Central memory CD4-positive, alpha-beta T cell (primary cell): Measurements from ENCODE around the gene TMEM38B.
"Not testable (repeated sequence)": the region's sequence is repeated elsewhere in the genome, so short reads cannot be mapped to it uniquely, and the experiment has no call there.

ENCODE experiments used
- DNase-seq: peaks from one replicate; pipeline ENCODE4 v3.0.0; 2022

The TMEM38B gene

DNA sequence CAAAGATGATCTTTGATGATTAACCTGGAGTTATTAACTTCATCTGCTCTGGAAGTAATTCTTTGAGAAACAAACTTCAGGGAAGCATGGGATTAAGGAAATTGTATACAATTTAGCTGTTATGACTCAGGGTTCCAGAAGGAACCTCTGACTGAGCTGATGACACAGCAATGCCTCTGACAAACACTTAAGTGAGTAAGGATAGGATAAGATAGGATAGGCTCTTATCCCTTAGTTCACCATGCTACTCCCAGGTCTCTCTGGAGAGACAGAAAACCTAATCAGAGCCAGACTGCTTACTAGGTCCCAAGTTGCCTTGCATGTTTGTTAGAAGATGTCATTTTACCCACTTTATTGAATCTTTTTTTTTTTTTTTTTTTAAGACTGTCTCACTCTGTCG, 12.6 kb upstream of the TMEM38B start:
- no peak for DNase-seq

DNA sequence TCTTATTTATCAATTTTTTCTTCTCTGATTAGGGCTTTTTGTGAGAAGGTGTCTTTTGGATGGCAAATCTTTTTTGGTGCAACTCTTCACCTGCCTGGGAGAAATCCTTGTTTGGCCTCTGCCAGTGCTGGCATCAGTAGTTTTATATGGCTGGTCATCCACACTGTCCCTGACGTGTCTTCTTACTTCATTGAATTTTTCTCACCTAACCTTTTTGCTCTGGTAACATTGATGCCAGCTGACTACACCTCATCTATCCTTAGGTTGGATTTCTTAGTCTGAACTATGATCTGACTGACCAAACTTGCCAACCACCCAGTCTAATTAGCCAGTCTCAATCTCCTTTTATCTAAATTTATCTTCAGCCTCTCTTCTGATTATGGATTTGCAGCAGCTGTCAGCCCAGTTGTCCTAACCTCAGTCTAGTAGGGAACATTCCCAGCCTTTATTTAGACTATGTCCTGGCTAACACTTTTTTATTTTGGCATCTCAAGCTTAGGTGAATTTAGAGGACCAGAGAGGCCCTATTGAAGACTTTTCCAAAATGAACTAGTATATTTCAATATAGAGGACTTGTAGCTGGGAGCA, 10.6 kb upstream of the TMEM38B start:
- DNase-seq: no peak

DNA sequence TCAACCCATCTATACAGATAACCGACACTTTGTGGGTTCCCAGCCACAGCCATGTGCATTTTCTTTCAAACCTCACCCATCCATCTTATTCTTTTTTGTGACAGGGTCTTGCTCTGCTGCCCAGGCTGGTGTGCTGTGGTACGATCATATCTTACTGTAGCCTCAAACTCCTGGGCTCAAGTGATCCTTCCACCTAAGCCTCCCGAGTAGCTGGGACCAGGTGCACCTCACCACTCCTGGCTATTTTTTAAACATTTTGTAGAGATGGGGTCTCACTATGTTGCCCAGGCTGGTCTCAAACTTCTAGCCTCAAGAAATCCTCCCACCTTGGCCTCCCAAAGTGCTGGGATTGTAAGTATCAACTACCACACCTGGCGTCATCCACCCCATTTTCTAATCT, 7.4 kb upstream of the TMEM38B start:
- DNase-seq: no peak

DNA sequence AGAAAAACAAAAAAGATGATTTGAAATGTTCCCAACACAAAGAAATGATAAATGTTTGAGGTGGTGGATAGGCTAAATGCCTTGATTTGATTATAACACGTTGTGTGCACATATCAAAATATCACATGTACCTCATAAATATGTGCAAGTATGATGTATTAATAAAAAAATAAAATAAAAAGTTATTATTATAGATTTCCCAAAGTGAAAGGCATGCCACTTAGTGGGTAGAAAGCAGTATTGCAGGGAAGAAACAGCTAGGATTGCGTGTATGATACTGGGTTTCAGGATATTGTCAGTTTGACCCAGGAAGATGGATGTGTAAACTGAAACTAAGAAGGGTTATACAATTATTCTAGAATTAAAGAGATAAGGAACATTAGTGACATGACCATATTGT, 3.6 kb upstream of the TMEM38B start:
- no peak for DNase-seq

DNA sequence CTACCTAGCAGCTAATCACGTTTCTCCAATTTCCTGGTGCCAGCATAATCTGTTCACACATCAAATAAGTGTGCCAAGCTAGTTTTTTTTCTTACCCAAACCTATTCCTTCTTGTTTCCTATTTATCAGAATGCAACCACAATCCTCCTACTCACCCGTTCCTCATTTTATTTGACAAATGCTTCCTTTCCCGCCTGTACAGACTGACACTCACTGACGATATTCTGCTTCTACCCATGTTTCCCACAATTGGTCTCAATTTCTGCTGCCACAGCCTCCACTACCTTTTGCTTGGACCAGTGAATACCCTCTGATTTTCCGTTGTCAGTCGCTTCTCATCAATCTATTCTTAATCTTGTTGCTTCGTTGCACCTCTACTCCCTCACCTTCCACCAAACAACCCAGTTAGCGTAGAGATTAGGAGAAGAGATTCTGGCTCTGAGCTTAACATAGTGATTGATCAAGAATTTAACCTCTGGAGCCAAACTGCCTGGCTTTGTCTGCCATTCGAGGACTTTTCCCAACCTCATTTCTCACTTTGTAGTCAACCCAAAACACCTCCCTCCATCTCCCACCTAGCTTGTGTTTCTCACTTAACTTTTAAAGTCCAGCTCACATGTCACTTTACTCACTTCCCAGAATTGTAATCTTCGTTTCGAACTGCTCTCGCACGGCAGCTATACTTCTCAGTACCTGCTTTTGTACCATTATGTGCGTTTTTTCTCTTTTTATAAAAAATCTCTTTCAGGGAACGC, 729 bp upstream of the TMEM38B start:
- no peak for DNase-seq

DNA sequence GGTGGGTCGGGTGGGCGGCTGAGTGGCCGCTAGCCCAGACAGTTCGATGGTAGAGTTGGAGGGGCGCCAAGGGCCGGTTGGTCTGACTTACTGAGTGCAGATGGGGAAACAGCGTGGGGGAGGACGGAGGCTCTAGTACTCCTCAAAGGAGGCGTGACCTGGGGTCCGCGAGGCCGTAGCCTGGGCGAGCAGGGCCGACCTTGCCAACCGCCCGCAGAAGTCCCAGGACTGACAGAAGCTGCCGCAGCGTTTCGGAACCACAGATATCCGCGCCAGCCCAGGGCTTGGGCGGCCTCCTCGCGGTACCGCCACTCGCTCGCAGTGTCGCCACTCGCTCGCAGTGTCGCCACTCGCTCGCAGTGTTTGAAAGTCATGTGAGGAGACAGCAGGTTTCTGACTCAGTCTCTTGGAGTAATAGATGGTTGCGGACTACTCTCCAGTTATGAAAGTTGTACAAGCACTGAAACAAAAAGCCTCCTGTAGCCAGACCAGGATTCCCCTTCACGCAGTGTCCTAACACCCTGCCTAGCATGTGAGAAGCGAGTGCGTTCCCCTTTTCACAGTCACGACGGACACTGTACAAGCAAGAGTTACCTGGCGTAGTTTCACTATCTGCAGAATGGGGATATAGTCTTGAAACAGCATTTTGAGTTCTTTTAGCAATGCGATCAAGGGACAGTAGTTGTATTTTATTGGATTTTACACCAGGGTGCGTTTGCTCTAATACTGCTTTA, 674 bp downstream of the TMEM38B start:
- DNase-seq: peak; percentile 53

DNA sequence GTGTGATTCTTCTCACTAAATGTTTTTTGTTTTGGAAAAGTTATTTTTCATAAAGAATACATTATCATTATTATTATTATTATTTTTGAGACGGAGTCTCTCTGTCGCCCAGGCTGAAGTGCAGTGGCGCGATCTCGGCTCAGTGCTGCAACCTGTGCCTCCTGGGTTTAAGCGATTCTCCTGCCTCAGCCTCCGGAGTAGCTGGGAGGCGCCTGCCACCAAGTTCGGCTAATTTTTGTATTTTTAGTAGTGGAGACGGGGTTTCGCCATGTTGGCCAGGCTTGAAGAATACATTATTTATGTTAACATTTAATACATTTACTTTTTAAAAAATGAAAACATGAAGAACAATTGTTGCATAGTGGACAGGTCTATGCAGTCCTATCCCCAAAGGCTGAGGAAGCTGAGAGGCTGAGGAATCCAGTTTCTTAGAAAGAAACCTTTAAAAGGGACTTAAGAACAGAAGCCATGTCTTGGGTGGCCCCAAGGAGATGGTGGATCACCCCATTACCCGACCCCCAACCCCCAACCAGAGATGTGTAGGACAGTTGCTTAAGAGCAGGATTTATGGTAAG, 2.0 kb downstream of the TMEM38B start:
- DNase-seq: no peak

DNA sequence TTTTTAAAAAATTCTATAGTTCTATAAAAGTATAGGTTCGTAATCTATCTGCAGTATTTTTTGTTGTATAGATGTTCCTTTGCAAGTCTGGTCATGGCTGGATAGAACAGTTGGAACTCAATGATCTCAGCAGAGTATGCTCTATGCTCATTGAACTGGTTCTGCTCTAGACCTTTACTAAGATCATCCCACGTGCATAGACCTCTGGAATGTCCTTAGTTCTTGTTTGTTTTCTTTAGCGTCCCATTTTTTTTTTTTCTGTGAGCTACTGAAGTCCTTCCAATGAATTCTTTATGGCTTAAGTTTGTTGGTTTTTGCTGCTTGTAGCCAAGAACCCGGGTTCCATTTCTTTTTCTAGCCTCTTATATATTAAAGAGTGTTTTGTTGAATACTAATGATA, 3.5 kb downstream of the TMEM38B start:
- no peak for DNase-seq

DNA sequence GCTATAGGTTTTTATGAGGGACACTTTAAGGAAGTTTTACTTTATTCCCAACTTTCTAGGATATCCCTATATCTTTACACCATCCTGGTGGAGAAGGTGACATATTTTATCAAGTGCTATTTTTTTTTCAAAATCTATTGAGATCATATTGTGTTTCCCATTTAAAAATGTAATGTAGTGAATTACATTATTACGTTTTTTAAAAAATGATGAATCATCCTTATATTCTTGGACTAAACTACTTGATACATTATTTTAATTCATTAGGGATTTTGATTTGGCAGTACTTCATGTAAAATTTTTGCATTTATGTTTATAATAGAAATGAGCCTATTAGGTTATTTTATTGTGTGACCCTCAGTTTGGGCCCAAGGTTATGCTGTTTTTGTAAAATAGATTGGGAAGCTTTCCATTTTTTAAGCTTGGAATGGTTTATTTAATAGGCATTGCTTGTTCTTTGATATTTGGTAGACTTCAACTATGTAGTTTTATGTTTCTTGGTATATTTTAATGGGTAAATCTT, 4.1 kb downstream of the TMEM38B start:
- DNase-seq: no peak

DNA sequence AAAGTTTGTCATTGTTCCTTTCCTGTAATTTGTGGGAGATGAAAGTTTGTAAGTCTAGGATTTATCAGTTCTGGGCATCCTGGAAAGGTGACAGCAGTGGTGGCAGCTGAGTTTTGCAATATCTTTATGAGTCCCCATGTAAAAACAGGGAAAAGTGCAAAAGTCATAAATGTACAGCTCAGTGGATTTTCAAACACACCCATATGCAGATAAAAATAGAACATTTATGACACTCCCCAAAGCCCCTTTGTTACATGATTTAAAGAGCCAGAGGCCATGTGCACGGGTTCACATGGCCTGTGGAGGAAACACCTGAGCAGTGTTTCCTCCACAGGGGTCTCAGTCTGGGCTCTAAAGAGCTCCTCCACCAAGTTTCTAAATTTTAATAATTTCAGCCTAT, 6.3 kb downstream of the TMEM38B start:
- no peak for DNase-seq

DNA sequence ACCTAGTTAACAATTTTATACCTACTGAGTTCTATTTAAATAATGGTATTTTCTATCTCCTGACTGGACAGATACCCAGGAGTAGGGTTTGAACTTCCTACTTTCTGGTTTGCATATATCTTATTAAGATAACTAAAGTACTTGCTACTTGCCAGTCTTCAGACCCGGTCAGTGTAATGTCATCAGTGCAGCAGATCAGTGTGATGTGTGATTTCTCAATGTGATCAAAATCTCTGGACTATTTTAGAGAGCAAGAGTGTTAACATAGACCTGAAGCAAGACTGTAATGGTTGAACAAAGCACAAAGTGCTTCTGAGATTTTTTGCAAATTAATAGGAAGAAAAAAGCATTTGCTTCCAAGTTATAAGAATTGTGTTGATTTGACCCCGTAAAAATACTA, 6.8 kb downstream of the TMEM38B start:
- no peak for DNase-seq

DNA sequence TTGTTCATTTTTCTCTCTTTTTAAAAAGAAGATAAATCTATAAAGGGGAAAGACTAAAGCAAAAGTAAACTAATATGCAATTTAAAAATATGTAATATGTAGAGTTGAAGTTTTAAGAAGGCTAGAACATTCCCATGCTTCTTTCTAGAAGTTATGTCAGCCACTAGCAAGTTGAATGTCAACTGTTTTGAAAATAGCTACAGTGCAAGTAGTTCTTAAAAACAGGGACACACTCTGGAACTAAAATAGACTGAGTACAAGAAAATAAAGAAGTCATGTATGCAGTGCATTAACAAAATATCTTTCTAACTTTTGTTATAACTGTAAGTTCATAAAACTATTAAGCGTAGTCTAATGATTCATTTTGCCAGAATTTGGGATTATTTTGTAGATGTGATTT, 7.9 kb downstream of the TMEM38B start:
- DNase-seq: no peak

DNA sequence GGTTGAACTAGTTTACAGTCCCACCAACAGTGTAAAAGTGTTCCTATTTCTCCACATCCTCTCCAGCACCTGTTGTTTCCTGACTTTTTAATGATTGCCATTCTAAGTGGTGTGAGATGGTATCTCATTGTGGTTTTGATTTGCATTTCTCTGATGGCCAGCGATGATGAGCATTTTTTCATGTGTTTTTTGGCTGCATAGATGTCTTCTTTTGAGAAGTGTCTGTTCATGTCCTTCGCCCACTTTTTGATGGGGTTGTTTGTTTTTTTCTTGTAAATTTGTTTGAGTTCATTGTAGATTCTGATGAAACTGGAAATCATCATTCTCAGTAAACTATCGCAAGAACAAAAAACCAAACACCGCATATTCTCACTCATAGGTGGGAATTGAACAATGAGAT, 9.3 kb downstream of the TMEM38B start:
- DNase-seq: not testable (repeated sequence)

DNA sequence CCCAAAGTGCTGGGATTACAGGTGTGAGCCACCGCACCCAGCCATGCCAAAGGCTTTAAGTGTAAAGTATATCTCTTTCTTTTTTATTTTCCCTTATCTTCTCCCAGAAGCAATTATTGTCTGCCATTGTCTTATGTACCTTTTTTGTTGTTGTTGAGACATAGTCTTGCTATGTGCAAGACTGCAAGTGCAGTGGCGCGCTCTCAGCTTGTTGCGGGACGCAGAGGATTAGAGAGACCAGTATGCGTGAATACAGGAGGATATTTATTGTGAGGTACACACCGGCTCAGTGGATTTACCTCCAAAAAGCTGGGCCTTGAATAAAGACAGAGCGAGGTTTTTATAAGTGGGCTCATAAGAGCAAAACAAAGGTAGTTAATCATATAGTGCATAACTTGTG, 11.8 kb downstream of the TMEM38B start:
- DNase-seq: no peak

DNA sequence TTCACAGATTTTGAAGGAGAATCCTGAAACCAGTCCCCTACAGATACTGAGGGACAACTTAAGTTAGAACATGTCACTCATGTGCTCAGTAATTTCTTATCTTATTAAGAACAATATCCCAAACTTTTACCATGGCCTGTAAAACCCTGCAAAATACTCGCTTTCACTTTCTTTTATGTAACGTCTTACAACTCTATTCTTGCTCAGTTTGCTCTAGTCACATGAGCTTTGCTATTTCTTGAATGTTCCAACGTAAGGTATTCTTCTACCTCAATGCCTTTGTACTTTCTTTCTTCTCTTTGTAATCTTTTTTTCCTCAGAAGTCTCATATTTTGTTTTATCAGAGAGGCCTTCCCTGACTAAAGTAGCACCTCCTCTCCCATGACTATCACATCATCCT, 14.1 kb downstream of the TMEM38B start:
- DNase-seq: no peak

DNA sequence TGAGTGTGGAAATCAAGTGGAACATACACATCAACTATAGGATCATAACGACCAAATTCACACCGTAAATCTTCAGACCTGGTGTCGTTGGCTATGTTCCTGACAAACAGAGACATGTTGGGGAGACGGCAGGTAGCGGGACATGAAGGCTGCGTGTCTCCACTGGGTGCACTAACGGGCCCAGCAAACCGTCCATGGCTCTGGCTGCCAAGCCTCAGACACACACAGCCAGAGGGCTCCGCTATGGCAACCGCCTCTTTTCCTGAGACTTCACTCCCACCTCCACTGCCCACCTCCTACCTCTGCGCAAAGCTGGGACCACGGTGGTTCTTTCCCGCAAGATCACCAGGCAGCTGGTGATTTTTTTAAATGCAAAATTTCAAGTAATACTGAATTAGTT, 16.3 kb downstream of the TMEM38B start:
- DNase-seq: no peak

DNA sequence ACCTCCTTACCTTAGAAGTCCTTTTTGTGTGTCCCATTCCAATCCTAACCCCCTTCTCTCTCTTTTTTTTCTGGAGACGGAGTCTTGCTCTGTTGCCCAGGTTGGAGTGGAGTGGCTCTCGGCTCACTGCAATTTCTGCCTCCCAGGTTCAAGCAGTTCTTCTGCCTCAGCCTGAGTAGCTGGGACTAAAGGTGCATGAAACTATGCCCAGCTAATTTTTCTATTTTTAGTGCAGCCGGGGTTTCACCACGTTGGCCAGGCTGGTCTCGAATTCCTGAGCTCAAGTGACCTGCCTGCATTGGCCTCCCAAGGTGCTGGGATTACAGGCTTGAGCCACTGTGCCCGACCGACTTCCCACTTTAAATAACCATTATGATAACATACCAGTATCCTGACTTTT, 17.5 kb downstream of the TMEM38B start:
- DNase-seq: no peak

DNA sequence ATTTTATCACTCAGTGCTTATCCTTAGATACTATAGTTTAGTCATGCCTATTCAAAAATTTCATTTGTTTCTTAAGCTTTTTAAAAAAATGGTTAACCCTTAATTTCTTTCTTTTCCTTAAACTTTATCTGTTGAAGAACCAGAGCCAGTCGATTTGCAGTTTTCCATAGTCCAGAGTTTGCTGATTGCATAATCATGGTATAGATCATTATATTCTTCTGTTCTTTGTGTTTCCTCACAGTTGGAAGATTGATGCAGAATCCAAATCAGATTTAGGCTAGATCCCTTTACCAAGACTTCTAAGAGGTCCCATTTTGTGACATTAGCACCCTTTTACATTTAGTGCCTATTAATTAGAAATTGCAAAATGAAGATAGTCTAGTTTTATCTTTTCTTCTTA, 18.0 kb downstream of the TMEM38B start:
- no peak for DNase-seq

DNA sequence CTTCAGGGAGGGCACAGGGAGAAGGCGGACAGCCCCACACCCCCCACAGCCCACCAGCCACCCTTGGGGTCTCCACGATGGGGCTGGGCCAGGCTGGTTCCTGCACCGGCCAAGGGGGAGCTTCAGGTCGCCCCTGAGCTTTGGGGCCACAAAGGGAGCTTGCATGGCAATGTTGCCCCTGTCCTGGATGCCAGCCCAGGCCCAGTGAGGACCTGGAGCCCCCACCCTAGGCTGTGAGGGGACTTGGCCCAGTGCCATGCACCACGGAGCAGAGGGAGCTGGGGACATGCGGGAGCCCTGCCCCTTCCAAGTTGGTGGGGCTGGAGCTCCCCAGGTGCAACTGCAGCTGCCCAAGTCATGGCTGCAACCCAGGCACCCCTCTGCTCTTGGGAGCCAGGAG, 18.4 kb downstream of the TMEM38B start:
- no peak for DNase-seq

DNA sequence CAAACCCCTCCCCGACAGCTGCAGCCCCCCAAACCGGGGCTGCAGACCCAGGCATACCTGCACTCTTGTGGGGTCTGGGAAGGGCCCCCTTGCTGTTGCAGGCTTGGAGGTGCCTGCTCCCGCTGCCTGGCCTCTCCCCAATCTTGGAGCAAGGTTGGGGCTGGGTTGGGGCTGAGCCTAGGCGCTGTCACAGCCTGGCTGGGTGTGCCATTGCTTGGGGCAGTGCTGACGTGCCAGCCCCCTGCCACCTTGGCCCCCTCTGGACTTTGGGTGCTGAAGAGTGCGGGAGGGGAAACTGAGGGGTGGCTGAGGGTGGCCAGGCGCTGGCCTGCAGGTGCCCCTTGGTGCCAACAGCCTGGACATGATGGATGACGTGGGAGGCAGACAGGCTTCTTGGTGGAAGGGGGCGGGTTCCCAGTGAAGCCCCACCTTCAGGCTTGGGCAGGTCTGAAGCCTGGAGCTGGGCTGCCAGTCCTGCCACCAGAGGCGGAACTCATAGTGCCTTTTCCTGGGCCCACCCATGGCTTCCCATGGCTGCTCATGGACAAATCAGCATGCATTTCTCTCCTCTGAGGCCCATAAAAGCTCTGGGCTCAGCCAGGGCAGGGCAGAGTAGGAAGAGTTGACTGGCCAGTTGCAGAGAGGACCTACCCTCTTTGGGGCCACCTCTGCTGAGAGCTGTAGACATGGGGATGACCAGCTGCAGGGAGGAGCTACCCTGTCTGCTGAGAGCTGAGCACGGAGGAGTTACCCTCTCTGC, 19.1 kb downstream of the TMEM38B start:
- DNase-seq: no peak

DNA sequence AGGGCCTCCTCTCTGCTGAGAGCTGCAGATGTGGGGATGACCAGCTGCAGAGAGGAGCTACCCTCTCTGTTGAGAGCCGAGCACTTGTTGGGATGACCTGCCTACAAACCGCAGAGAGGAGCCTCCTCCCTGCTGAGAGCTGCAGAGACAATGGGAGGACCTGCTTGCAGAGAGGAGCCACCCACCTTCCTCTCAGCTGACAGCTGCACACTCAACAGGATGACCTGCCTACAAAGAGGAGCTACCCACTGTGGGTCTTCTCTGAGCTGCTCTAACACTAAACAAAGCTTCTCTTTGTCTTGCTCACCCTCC, 19.6 kb downstream of the TMEM38B start:
- no peak for DNase-seq

DNA sequence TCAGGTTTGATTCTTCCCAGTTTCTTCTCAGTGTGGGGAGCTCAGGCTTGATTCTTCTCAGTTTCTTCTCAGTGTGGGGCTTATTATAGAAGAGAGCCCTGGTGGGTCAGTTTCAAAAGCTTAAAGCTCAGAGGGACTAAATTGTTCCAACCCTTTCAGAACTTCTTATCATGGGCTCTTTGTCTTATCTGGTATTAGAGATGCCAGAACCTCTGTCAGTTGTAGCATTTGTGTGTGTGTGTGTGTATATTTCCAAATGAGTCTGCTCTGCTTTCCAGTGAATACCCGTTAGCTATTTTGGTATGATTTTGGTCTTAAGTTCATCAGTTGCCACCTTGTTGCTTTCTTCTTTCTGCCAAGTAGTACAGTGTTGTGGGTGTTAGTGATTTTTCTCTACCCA, 21.8 kb downstream of the TMEM38B start:
- DNase-seq: no peak

DNA sequence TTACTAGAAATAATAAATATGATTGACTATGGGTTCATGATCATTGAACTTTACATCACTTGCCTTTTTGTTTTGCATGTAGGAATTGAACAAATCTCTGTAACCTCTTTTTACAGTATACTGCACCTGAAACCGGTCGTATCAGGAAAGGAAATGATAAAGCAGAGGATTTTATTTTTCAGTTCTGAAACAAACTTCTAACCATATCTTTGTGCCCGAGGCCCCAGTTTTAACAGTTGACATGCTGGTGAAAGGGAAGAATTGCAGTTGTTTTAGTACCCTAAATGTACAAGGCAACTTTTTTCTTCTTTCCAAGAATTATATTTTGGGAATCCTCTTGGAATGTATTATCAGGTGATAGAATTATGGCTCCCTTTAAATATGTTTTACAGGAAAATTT, 27.8 kb downstream of the TMEM38B start:
- no peak for DNase-seq
